GM21447 (cell line): Measurements from ENCODE around the gene ADGRD1.
"Not testable (repeated sequence)": the region's sequence is repeated elsewhere in the genome, so short reads cannot be mapped to it uniquely, and the experiment has no call there.

Experiments used
- ATAC-seq: cut with Tn5 transposase; IDR thresholded peaks from one replicate; pipeline ENCODE4 v1.9.1; 2021; ENCODE audit not compliant: unreplicated experiment

Gene ADGRD1

GRCh38 chr12:131113568-131114270, 160.0 kb downstream of the ADGRD1 start:
- ATAC-seq = no peak

DNA sequence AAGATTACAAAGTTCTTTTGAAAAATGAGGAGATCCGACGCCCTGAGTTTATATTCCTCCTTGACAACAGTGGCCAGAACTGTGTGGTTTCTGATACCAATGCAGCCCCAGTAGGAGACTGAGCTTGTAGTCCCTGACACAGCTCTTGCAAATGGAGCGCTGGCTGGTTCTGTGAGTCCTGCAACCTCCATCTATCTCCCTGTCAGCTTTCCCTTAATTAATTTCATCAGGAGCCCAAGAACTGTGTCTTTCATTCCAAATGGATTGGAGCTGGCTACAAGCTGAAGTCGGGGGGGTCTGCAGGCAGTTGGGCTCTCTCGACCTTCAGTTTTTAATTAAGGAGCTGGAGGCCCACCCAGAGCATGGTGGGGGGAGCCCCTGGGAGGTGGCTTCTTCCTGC, 160.6 kb downstream of the ADGRD1 start:
- ATAC-seq = no peak

GRCh38 chr12:131114942-131115584, 161.4 kb downstream of the ADGRD1 start:
- ATAC-seq = no peak

DNA sequence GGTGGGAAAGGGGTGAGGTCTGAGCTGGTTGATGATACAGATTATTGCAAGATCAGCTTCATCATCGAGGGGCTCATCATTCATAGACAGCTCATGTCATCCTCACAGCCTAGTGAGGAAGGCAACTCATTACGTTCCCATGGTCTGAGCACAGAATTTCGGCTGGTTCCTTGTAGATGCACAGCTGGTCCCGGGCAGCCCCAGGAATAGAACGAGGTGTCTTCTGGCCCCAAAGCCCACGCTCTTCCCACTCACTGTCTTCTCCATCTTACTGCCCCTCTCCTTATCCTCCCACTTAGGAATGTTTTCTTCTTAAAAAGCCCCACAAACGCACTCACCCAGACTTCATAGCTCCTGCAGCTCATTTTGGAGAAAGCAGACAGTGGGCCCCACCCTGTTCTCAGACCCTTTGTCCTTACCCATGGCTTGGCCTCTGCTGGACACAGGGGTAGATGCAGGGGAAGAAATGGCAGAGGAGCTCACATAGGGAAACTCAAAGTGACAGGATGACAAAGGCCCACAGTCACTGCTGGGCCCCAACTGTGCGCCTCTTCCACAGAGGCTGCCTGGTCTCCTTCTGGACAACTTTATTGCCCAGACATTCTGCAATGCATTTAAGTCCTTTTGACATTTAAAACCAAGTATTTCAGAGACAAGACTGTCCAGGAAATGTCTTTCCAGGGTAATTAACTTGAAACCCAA, 162.2 kb downstream of the ADGRD1 start:
- ATAC-seq = no peak

GRCh38 chr12:131116468-131117117, 162.9 kb downstream of the ADGRD1 start:
- ATAC-seq = no peak

DNA sequence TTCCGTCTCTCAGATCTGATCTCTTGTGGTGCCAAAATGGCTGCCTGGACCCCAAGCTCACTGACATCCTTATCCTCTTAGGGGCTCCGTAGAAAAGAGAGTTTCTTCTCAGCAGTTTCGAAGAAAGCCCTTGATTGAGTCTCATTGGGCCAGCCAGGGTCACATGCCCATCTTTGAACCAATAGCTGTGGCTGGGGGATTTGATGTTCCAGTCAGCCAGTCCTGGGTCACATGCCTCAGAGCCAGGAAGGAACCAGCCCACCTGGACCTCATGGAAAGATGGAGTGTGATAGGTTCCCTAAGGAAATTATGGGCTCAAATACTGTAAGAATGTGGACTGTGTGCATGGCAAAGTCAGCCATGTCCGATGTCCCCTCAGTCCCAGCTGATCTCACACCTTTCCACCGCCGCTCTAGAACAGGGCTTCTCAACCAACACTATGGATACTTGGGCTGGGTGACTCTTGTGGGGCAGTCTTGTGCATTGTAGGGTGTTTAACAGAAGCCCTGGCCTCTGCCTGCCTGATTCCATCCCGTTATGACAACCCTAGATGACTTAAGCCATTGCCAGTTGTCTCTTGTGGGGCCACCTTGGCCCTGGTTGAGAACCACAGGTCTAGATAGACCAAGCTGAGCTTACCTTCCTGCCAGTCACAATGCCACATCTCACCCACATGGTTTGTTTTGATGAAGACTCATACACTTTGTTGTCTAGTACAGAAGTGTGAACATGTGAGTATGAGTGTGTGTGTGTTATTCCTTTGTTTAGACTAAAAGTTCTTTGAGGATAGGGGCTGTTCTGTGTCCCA, 163.9 kb downstream of the ADGRD1 start:
- ATAC-seq = no peak

DNA sequence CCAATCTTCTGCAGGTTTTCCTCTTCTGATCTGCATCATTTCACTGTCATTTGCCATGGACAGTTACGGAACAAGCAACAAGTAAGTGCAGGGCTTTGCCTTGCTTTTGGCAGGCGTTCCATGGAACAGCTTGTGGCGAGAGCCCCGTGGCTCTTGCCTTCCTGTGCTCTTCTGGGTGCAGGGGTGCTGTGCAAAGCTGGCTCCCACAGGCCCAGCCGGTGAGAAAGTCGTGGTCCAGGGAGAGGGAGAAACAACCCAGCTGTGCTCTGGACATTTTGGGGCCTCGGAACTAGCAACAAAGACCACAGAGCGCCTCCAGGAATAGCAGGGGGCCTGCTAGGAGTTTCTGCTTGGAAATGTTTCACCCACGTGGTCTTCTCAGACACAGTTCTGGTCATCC, 164.7 kb downstream of the ADGRD1 start:
- no peak for ATAC-seq

- ATAC-seq = not testable (repeated sequence)
Observed at GRCh38 chr12:131119345-131119744, 165.6 kb downstream of the ADGRD1 start.

- no peak for ATAC-seq
Observed at GRCh38 chr12:131119936-131120335, 166.2 kb downstream of the ADGRD1 start.

DNA sequence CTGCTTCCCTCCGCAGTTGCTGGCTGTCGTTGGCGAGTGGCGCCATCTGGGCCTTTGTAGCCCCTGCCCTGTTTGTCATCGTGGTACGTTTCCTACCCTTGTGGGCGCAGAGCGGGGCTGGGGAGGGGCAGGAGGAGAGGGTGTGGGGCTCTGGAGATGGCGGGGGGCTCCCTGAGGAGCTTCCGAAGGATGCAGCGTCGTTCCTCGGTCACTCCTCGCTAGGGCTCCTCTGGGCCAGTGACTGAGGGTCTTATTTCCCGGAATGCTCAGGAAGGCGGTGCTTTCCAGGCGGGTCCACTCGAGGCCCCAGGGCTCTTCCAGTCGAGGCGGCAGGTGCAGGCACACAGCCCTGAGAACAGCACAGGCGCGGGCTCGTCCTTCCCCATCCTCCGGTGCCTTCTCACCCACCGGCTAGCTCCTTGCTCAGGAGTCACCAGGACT, 167.1 kb downstream of the ADGRD1 start:
- ATAC-seq = no peak

GRCh38 chr12:131121705-131122405, 168.1 kb downstream of the ADGRD1 start:
- ATAC-seq = no peak

DNA sequence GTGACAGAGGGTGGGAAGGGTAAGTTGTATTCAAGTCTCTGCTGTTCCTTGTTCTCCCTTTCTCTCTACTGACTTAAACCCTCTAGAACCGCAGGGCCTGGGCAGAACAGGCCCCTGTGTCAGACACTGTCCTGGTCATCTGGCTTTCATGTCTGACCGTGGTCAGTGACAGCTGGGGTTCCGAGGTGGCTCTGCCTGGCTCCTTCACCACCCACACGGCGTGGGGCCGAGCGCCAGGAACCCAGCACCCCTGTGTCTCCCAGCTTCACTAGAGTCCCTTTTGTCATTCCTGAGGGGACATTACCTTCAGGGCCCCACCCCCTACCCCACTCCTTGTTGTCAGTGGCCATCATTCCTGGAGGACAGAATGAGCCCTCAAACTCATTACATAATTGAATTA, 168.9 kb downstream of the ADGRD1 start:
- ATAC-seq = no peak

DNA sequence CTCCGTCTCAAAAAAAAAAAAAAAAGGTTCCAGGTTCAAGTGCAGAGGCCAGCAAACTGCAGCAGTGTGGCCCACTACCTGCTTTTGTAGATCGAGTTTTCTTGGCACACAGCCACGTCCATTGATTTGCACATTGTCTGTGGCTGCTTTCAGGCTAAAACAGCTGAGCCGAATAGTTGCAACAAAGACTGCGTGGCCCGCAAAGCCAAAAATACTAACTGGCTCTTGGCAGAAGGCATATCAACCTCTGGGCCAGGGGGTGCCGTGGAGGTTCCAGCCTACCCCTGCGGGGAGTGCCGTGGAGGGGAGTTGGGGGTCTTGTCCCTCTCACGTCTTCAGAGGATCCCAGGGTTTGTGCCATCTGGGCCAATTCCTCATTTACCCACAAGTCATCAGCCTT, 170.1 kb downstream of the ADGRD1 start:
- ATAC-seq = no peak

- ATAC-seq = no peak
Observed at GRCh38 chr12:131124487-131125280, 171.0 kb downstream of the ADGRD1 start.

GRCh38 chr12:131126662-131127173, 173.0 kb downstream of the ADGRD1 start:
- no peak for ATAC-seq

DNA sequence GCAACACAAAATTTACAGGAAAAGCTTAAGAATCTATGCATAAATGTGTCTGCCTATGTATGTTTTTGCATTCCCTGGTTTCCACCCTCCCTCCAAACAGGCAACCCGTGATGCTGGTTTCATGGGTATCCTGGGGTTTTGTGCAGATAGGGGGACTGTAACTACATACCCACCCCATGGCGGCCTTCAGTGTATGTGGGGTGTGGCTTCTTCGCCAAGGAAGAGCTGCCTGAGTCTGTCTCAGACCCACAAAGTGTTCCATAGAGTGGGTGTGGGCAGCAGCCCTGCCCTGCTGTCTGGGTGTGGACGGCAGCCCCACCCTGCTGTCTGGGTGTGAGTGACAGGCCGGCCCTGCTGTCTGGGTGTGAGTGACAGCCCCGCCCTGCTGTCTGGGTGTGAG, 174.8 kb downstream of the ADGRD1 start:
- ATAC-seq = no peak

- not testable (repeated sequence) for ATAC-seq
Observed at GRCh38 chr12:131128966-131129619, 175.4 kb downstream of the ADGRD1 start.

DNA sequence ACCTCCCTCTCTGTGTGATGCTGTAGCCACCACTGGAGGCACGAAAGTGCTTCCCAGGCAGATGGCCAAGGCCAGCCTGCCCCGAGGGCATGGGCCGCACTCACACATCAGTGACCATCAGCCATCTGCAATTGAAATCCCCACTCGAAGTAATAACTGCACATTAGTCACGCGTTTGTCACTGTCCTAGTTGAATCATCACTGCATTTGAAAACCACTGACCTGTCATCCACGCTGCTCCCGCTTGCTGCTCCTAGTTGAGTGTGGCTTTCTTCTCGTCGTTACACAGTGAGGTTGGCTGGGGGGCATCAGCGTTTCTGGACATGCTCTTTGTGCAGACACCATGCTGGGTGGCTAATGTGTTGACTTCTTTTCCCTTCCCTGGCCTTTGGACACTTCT, 176.1 kb downstream of the ADGRD1 start:
- no peak for ATAC-seq
